Left cardiac atrium (tissue), 4 donors: ENCODE measurements around the gene GYPA. TPM values are rescaled to one million over a fixed set of nuclear protein-coding genes. Genes with fewer than 3 reads are reported as not detected.
"Not testable (repeated sequence)": the region's sequence is repeated elsewhere in the genome, so short reads cannot be mapped to it uniquely, and the experiment has no call there.

Experiments
- ATAC-seq, 2 donors: fragments of 200-7000 bp; cut with Tn5 transposase; one replicate each; pipeline ENCODE4 v1.9.1; 2020; ENCODE audit warnings: mild to moderate bottlenecking in 2 of 2, moderate library complexity in 2 of 2
- DNase-seq: peaks from one replicate; pipeline ENCODE4 v3.0.0-alpha.2; 2020
- intact Hi-C, 2 donors: fragments of 100-400 bp; cut with DNase I; formaldehyde crosslinking; loops; one replicate each; pipeline versions ENCODE4 v1.14.1 to v1.15.1; 2022 to 2023
- total RNA-seq, 2 donors: library from RNA; stranded (reverse); fragmentation: NEBNext Ultra II Directional; extraction: Animal tissue kit (Norgen Biotek cat#: 25700); gene quantifications; one replicate each; pipeline ENCODE4 v1.2.1, GENCODE V29; 2021
- donor health status: DM: no; HTN: yes; CAD: no.
- donor health status: DM: no; HTN: yes; CAD: no; lungs with severe emphysema.
- donor health status: DM: yes; HTN: yes; CAD: no.
- donor health status: Dilated cardiomyopathy.

The GYPA gene
- total RNA-seq, 2 donors from 2014 or later = not detected

- peak in 1 of 2 donors; percentile 26 for ATAC-seq
- DNase-seq, intact Hi-C loops: not testable (repeated sequence)
Measured at GRCh38 chr4:144137137-144137931, 3.2 kb downstream of the GYPA start.

GRCh38 chr4:144136189-144136588, 4.3 kb downstream of the GYPA start:
- DNase-seq, ATAC-seq, intact Hi-C loops: not testable (repeated sequence)

GRCh38 chr4:144130167-144130566, 10.4 kb downstream of the GYPA start:
- DNase-seq, ATAC-seq, intact Hi-C loops: not testable (repeated sequence)

GRCh38 chr4:144129336-144129875, 11.1 kb downstream of the GYPA start:
- DNase-seq, ATAC-seq, intact Hi-C loops: not testable (repeated sequence)

- DNase-seq, intact Hi-C loops: not testable (repeated sequence)
- ATAC-seq = peak in 1 of 2 donors; percentile 61
Measured at GRCh38 chr4:144128709-144129320, 11.7 kb downstream of the GYPA start.

- ATAC-seq, DNase-seq, intact Hi-C loops: not testable (repeated sequence)
Measured at GRCh38 chr4:144125109-144125508, 15.4 kb downstream of the GYPA start.

- ATAC-seq, intact Hi-C loops: not testable (repeated sequence)
Measured at GRCh38 chr4:144123982-144124635, 16.4 kb downstream of the GYPA start.

GRCh38 chr4:144123269-144123668, 17.2 kb downstream of the GYPA start:
- intact Hi-C loops, DNase-seq, ATAC-seq: not testable (repeated sequence)

More at GRCh38 chr4:144123982-144124635, 16.4 kb downstream of the GYPA start:
- DNase-seq = not testable (repeated sequence)

- ATAC-seq, intact Hi-C loops, DNase-seq: not testable (repeated sequence)
Measured at GRCh38 chr4:144119752-144120151, 20.8 kb downstream of the GYPA start.

- intact Hi-C loops = no loop called here
- no peak for ATAC-seq
Measured at GRCh38 chr4:144115519-144115918, 25.0 kb downstream of the GYPA start.

GRCh38 chr4:144113546-144113945, 27.0 kb downstream of the GYPA start:
- intact Hi-C loops = no loop called here
- ATAC-seq (no peak), DNase-seq (no peak)

More at GRCh38 chr4:144115519-144115918, 25.0 kb downstream of the GYPA start:
- no peak for DNase-seq

- no peak for DNase-seq
- no peak for ATAC-seq
- intact Hi-C loops = no loop called here
Measured at GRCh38 chr4:144104509-144105130, 35.9 kb downstream of the GYPA start.

- ATAC-seq, DNase-seq, intact Hi-C loops: not testable (repeated sequence)
Measured at GRCh38 chr4:144097776-144098175, 42.7 kb downstream of the GYPA start.

- DNase-seq, ATAC-seq, intact Hi-C loops: not testable (repeated sequence)
Measured at GRCh38 chr4:144093995-144094394, 46.5 kb downstream of the GYPA start.

- intact Hi-C loops, ATAC-seq, DNase-seq: not testable (repeated sequence)
Measured at GRCh38 chr4:144091181-144091580, 49.3 kb downstream of the GYPA start.

GRCh38 chr4:144090744-144091143, 49.8 kb downstream of the GYPA start:
- intact Hi-C loops = no loop called here
- DNase-seq (no peak), ATAC-seq (no peak)

- intact Hi-C loops, ATAC-seq, DNase-seq: not testable (repeated sequence)
Measured at GRCh38 chr4:144082053-144082452, 58.5 kb downstream of the GYPA start.

- ATAC-seq, DNase-seq, intact Hi-C loops: not testable (repeated sequence)
Measured at GRCh38 chr4:144080135-144080534, 60.4 kb downstream of the GYPA start.

- intact Hi-C loops, DNase-seq, ATAC-seq: not testable (repeated sequence)
Measured at GRCh38 chr4:144078746-144079145, 61.8 kb downstream of the GYPA start.
